Measurements from ENCODE around the gene DTWD2. TPM values are rescaled to one million over a fixed set of nuclear protein-coding genes. Genes with fewer than 3 reads are reported as not detected.
"Not testable (repeated sequence)": the region's sequence is repeated elsewhere in the genome, so short reads cannot be mapped to it uniquely, and the experiment has no call there.

The DTWD2 gene
- total RNA-seq, 1 experiment from 2014 or later, result 4.9 TPM

GRCh38 chr5:119009131-119009530, 20.8 kb upstream of the DTWD2 start:
- H4K20me1 ChIP-seq (ENCODE audit: insufficient read depth), result no peaks in the 10 kb centered on the region
- H3K9me2 ChIP-seq (ENCODE audit: insufficient read depth), result no peaks in the 10 kb centered on the region
- no peaks in the 10 kb centered on the region for H3K36me3 ChIP-seq (ENCODE audit: low read depth)
- CTCF ChIA-PET, result no interaction called here
- no peaks in the 10 kb centered on the region for H3K27me3 ChIP-seq (ENCODE audit: insufficient read depth, low read depth)
- H3F3A ChIP-seq (ENCODE audit: insufficient read depth, low read depth), result no peaks in the 10 kb centered on the region
- H3K79me2 ChIP-seq (ENCODE audit: low read depth), result no peaks in the 10 kb centered on the region
- intact Hi-C loops (cut with micrococcal nuclease; ENCODE audit: unreplicated experiment), result no loop called here
- H3K4me1 ChIP-seq (replicated peaks; ENCODE audit: insufficient read depth), result no peaks in the 10 kb centered on the region
- no peak overlapping the region for H3K4me2 ChIP-seq
- TF ChIP-seq EZH2 (IDR thresholded peaks at IDR 0.05; ENCODE audit: low read depth) (no peak), CTCF (conservative IDR thresholded peaks at IDR 0.05) (no peak)
- H3K4me3 ChIP-seq, result no peak overlapping the region
- no peak overlapping the region for H2AFZ ChIP-seq
- POLR2A ChIA-PET (ENCODE audit: unreplicated experiment), result no interaction called here
- no peak overlapping the region for H3K27ac ChIP-seq
- BruUV-seq (replicated peaks), result no TSS peak
- DNase-seq, result no peak
- H3K9me3 ChIP-seq (ENCODE audit: insufficient read depth, low read depth), result no peaks in the 10 kb centered on the region

GRCh38 chr5:118999696-119000095, 11.3 kb upstream of the DTWD2 start:
- H3F3A ChIP-seq (ENCODE audit: insufficient read depth, low read depth), result no peaks in the 10 kb centered on the region
- ChIA-PET CTCF (no interaction called here), POLR2A (ENCODE audit: unreplicated experiment) (no interaction called here)
- no peaks in the 10 kb centered on the region for H3K4me1 ChIP-seq (replicated peaks; ENCODE audit: insufficient read depth)
- no peak overlapping the region for H3K4me3 ChIP-seq
- no peak overlapping the region for H3K4me2 ChIP-seq
- intact Hi-C loops (cut with micrococcal nuclease; ENCODE audit: unreplicated experiment), result no loop called here
- H3K27me3 ChIP-seq (ENCODE audit: insufficient read depth, low read depth), result no peaks in the 10 kb centered on the region
- DNase-seq, result no peak
- H3K27ac ChIP-seq, result no peak overlapping the region
- H3K9me2 ChIP-seq (ENCODE audit: insufficient read depth), result no peaks in the 10 kb centered on the region; the same call in 1 of the 2 replicates
- no peak overlapping the region for H2AFZ ChIP-seq
- no TSS peak for BruUV-seq (replicated peaks)
- no peaks in the 10 kb centered on the region for H3K36me3 ChIP-seq (ENCODE audit: low read depth)
- 0 out of 2 replicates have a peak, but pooled peaks cover 13% of the 10 kb centered on the region for H3K9me3 ChIP-seq (ENCODE audit: insufficient read depth, low read depth)
- H3K79me2 ChIP-seq (ENCODE audit: low read depth), result no peaks in the 10 kb centered on the region
- no peaks in the 10 kb centered on the region for H4K20me1 ChIP-seq (ENCODE audit: insufficient read depth)
- TF ChIP-seq EZH2 (IDR thresholded peaks at IDR 0.05; ENCODE audit: low read depth), result no peak
- no peak for TF ChIP-seq CTCF (conservative IDR thresholded peaks at IDR 0.05)

DNA sequence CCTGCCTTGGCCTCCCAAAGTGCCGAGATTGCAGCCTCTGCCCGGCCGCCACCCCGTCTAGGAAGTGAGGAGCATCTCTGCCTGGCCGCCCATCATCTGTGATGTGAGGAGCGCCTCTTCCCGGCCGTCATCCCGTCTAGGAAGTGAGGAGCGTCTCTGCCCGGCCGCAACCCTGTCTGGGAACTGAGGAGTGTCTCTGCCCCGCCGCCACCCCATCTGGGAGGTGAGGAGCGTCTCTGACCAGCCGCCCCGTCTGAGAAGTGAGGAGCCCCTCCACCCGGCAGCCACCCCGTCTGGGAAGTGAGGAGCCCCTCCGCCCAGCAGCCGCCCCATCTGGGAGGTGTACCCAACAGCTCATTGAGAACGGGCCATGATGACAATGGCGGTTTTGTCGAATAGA, 10.5 kb upstream of the DTWD2 start:
- intact Hi-C loops (cut with micrococcal nuclease; ENCODE audit: unreplicated experiment); H3K9me2 ChIP-seq (ENCODE audit: insufficient read depth); H3K27me3 ChIP-seq (ENCODE audit: insufficient read depth, low read depth); CTCF ChIA-PET; H3K4me3 ChIP-seq; H3K4me2 ChIP-seq; H4K20me1 ChIP-seq (ENCODE audit: insufficient read depth); H2AFZ ChIP-seq; DNase-seq; BruUV-seq (replicated peaks); H3K79me2 ChIP-seq (ENCODE audit: low read depth); H3K27ac ChIP-seq; H3K4me1 ChIP-seq (replicated peaks; ENCODE audit: insufficient read depth); POLR2A ChIA-PET (ENCODE audit: unreplicated experiment); H3F3A ChIP-seq (ENCODE audit: insufficient read depth, low read depth); H3K36me3 ChIP-seq (ENCODE audit: low read depth): not testable (repeated sequence)
- 0 out of 2 replicates have a peak, but pooled peaks cover 13% of the 10 kb centered on the region for H3K9me3 ChIP-seq (ENCODE audit: insufficient read depth, low read depth)

DNA sequence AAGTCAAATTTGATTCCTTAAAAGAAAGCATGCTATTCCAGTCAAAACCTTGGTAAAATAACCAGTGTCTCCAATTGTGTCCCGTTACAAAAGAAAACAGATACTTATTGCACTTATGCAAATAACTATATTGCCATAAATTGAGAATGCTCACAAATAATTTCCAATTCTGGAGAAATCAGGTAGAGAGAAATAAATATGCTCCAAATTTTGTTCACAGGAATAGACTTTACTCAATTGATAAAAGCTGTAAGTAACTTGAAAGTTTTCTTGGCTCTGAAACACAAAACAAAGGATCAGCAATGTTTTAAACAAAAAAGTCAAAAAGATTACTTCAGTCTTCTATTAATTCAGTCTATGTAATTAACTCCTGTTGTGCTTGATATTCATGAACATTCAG, 7.8 kb upstream of the DTWD2 start:
- CTCF ChIA-PET, result no interaction called here

More for the DNA sequence above, 7.8 kb upstream of the DTWD2 start:
- Histone ChIP-seq H3K27me3 (ENCODE audit: insufficient read depth, low read depth) (no peaks in the 10 kb centered on the region), H3K4me3 (no peak overlapping the region), H3K27ac (no peak overlapping the region), H3F3A (ENCODE audit: insufficient read depth, low read depth) (no peaks in the 10 kb centered on the region), H3K79me2 (ENCODE audit: low read depth) (no peaks in the 10 kb centered on the region), H4K20me1 (ENCODE audit: insufficient read depth) (no peaks in the 10 kb centered on the region), H3K36me3 (ENCODE audit: low read depth) (no peaks in the 10 kb centered on the region), H3K4me2 (no peak overlapping the region), H3K9me2 (ENCODE audit: insufficient read depth) (no peaks in the 10 kb centered on the region), H2AFZ (no peak overlapping the region), H3K9me3 (ENCODE audit: insufficient read depth, low read depth) (peaks cover 13% of the 10 kb centered on the region; the same call in 1 of the 2 replicates), H3K4me1 (replicated peaks; ENCODE audit: insufficient read depth) (no peaks in the 10 kb centered on the region)
- BruUV-seq (replicated peaks), result no TSS peak
- intact Hi-C loops (cut with micrococcal nuclease; ENCODE audit: unreplicated experiment), result no loop called here
- DNase-seq, result no peak
- POLR2A ChIA-PET (ENCODE audit: unreplicated experiment), result no interaction called here
- TF ChIP-seq CTCF (conservative IDR thresholded peaks at IDR 0.05), result no peak
- no peak for TF ChIP-seq EZH2 (IDR thresholded peaks at IDR 0.05; ENCODE audit: low read depth)
